Heart left ventricle (tissue), 13 donors: ENCODE measurements around the gene TMC2.

Experiments used
- POLR2A ChIP-seq, 2 donors: fragments of 450-650 bp; IDR thresholded peaks; one replicate each; pipeline ENCODE4 v1.6.1; 2017; ENCODE audit warnings: antibody characterized with exemption in 2 of 2, mild to moderate bottlenecking in 2 of 2, moderate library complexity in 2 of 2
- TF ChIP-seq, protein P1 (sequence below), 12 donors: fragments of 200-600 bp; sonication (generic) in 4 of 12; IDR thresholded peaks; one replicate each; pipeline versions ENCODE4 v1.5.0 to v1.8.0; 2018 to 2022; ENCODE audit warnings: antibody characterized with exemption in 12 of 12, mild to moderate bottlenecking in 5 of 12
- donor health status: ischemic (EF 13 %, LVEDD 7.1; RV severe dilation, severe dysfunction).
- donor health status: DM: no; HTN: yes; CAD: no.
- donor health status: DM: no; HTN: no; CAD: no.
- donor health status: ischemic (EF 25% LVEDD 6.9; RV normal size, moderate dysfunction).
- donor health status: ischemic (EF 25% LVEDD 5.7; RV mildly dilated, moderate dysfunction).
- donor health status: ischemic (EF 35%, LVEDD 5.7; RV mildly dilated, moderate dysfunction).
- donor health status: nonischemic (EF 11% LVEDD 7.7; RV severe dilation, severe dysfunction).
- donor health status: DM: yes; HTN: yes; CAD: no.
- donor health status: PGD.
- donor health status: ischemic (EF 29% LVEDD 5.4; RV normal size, mild dysfunction).
- donor health status: nonischemic (EF 23%, LVEDD 6.1; RV moderate dilation, normal function).

DNA sequence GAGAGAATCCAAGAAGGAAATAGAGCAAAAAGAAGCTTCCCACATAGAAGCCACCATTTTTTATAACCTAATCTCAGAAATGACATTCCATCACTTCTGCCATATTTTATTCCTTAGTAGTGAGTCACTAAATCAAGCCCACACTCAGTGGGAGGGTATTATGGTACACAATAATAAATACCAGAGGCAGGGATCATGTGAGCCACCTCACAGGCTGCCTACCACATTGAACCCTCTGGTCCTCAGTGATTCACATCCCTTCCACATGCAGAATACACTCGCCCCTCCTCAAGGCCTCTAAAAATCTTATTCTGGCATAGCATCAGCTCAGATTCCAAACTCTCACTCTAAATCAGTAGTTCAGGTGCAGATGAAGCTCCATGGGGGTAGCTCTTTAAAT, 49.4 kb downstream of the TMC2 start:
- TF ChIP-seq, protein P1, sequence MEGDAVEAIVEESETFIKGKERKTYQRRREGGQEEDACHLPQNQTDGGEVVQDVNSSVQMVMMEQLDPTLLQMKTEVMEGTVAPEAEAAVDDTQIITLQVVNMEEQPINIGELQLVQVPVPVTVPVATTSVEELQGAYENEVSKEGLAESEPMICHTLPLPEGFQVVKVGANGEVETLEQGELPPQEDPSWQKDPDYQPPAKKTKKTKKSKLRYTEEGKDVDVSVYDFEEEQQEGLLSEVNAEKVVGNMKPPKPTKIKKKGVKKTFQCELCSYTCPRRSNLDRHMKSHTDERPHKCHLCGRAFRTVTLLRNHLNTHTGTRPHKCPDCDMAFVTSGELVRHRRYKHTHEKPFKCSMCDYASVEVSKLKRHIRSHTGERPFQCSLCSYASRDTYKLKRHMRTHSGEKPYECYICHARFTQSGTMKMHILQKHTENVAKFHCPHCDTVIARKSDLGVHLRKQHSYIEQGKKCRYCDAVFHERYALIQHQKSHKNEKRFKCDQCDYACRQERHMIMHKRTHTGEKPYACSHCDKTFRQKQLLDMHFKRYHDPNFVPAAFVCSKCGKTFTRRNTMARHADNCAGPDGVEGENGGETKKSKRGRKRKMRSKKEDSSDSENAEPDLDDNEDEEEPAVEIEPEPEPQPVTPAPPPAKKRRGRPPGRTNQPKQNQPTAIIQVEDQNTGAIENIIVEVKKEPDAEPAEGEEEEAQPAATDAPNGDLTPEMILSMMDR (IDR thresholded peaks at IDR 0.05), result no peak
- no peak for TF ChIP-seq POLR2A (IDR thresholded peaks at IDR 0.05)
